Ovary (tissue), 3 donors: ENCODE measurements around the gene PRKG1.

Source experiments
- CTCF ChIP-seq, 3 donors: fragments of 450-650 bp in 2 of 3; fragments of 200-600 bp in 1 of 3; IDR thresholded peaks; one replicate each; pipeline versions ENCODE4 v1.5.1 to v1.8.0; 2016 to 2022; ENCODE audit warnings: antibody characterized with exemption in 3 of 3, mild to moderate bottlenecking in 1 of 3
- EP300 ChIP-seq: sonication (generic); formaldehyde crosslinking; IDR thresholded peaks from one replicate; pipeline ENCODE4 v1.6.1; 2017; ENCODE audit warnings: antibody characterized with exemption
- POLR2A ChIP-seq: fragments of 450-650 bp; IDR thresholded peaks from one replicate; pipeline ENCODE4 v1.6.1; 2017; ENCODE audit warnings: antibody characterized with exemption, mild to moderate bottlenecking, moderate library complexity
- donor health status: DM: no; HTN: no; CAD: no.

- TF ChIP-seq CTCF (IDR thresholded peaks at IDR 0.05): no peak
- no peak for TF ChIP-seq EP300
- no peak for TF ChIP-seq POLR2A
Measured at GRCh38 chr10:51567271-51567670, 493.0 kb downstream of the PRKG1 start.
